ENCODE data around the gene KIF12.

The KIF12 gene

GRCh38 chr9:114076237-114077161 is 22.6 kb downstream of the KIF12 start:
- H3K27ac Mint-ChIP-seq = no peak overlapping the region
- H3K4me3 Mint-ChIP-seq = no peak overlapping the region
- H3K27me3 Mint-ChIP-seq (ENCODE audit: low read depth) = no peaks in the 10 kb centered on the region
- no peaks in the 10 kb centered on the region for H3K36me3 Mint-ChIP-seq (ENCODE audit: low read depth)
- H3K9me3 Mint-ChIP-seq = no peaks in the 10 kb centered on the region
- no peaks in the 10 kb centered on the region for H3K4me1 Mint-ChIP-seq (ENCODE audit: low read depth)

DNA sequence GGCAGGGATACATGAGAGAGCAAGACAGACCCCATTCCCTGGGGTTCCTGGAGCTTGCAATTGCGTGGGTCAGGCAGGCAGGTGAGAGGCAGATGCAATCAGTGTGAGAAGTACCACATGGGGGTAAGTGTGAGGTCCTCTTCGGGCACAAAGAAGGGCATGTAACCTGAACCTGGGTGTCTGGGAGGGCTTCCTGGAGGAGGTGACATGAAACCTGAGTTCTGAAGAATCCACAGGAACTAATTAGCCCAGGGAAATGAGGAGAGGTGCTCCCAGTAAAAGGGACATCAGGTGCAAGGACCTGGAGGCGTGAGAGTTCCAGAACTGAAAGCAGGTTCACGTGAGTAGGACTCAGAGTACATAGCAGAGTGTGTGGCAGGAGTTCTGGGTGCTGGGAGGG is 23.5 kb downstream of the KIF12 start:
- H3K4me1 Mint-ChIP-seq (ENCODE audit: low read depth) = no peaks in the 10 kb centered on the region
- H3K36me3 Mint-ChIP-seq (ENCODE audit: low read depth) = no peaks in the 10 kb centered on the region
- H3K27ac Mint-ChIP-seq = no peak overlapping the region
- no peak overlapping the region for H3K4me3 Mint-ChIP-seq
- H3K9me3 Mint-ChIP-seq = no peaks in the 10 kb centered on the region
- H3K27me3 Mint-ChIP-seq (ENCODE audit: low read depth) = no peaks in the 10 kb centered on the region

GRCh38 chr9:114072184-114073140 is 26.6 kb downstream of the KIF12 start:
- Mint-ChIP-seq H3K27me3 (ENCODE audit: low read depth) (no peaks in the 10 kb centered on the region), H3K27ac (no peak overlapping the region), H3K36me3 (ENCODE audit: low read depth) (no peaks in the 10 kb centered on the region), H3K4me3 (no peak overlapping the region), H3K9me3 (no peaks in the 10 kb centered on the region), H3K4me1 (ENCODE audit: low read depth) (no peaks in the 10 kb centered on the region)

- H3K4me1 Mint-ChIP-seq (ENCODE audit: low read depth) = no peaks in the 10 kb centered on the region
- no peak overlapping the region for H3K4me3 Mint-ChIP-seq
- no peaks in the 10 kb centered on the region for H3K27me3 Mint-ChIP-seq (ENCODE audit: low read depth)
- no peaks in the 10 kb centered on the region for H3K36me3 Mint-ChIP-seq (ENCODE audit: low read depth)
- no peak overlapping the region for H3K27ac Mint-ChIP-seq
- no peaks in the 10 kb centered on the region for H3K9me3 Mint-ChIP-seq
These were observed 27.8 kb downstream of the KIF12 start for GRCh38 chr9:114071197-114071795.

DNA sequence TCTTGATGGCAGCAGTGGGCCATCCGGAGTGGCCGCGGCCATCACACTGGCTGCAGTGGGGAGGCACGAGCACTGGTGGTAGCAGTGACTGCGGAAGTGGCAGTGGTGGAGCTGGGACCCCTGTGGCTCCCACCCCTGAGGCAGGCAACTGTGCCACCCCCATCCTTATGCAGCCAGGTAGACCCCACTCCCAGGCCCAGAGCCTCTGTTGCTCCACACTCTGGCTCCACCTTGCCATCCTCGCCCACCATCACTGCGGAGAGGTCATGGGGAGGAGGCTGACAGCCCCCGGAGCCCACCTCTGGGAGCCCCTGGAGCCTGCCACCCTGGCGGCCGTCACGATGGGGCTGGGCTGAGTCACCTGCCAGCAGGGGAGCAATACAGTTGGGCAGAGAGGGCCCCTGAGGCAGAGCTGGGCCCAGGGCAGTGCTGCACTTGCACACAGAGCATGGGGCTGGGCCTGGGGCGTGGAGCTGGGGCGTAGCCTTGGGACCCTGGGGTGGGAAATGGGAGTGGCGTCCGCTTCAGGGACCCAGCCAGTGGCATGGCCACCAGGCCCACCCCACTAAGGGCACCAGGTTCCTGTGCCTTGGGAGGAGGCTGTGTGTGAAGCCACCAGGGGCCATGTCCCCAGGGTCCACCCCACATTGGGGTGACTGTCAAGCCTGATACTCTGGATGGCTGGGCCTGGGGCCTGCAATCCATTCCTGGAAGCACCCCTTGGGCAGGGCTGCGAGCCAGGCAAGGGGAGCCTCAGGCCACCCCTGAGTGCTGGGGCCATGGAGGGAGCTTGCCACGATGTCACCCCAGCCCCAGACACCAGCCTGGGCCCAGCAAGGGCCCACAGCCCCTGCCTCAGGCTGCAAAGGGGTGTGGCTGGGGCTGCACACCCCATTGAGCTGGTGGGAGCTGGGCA is 28.6 kb downstream of the KIF12 start:
- H3K4me3 Mint-ChIP-seq = no peak overlapping the region
- H3K9me3 Mint-ChIP-seq = no peaks in the 10 kb centered on the region
- no peak overlapping the region for H3K27ac Mint-ChIP-seq
- H3K36me3 Mint-ChIP-seq (ENCODE audit: low read depth) = no peaks in the 10 kb centered on the region
- no peaks in the 10 kb centered on the region for H3K4me1 Mint-ChIP-seq (ENCODE audit: low read depth)
- H3K27me3 Mint-ChIP-seq (ENCODE audit: low read depth) = no peaks in the 10 kb centered on the region

DNA sequence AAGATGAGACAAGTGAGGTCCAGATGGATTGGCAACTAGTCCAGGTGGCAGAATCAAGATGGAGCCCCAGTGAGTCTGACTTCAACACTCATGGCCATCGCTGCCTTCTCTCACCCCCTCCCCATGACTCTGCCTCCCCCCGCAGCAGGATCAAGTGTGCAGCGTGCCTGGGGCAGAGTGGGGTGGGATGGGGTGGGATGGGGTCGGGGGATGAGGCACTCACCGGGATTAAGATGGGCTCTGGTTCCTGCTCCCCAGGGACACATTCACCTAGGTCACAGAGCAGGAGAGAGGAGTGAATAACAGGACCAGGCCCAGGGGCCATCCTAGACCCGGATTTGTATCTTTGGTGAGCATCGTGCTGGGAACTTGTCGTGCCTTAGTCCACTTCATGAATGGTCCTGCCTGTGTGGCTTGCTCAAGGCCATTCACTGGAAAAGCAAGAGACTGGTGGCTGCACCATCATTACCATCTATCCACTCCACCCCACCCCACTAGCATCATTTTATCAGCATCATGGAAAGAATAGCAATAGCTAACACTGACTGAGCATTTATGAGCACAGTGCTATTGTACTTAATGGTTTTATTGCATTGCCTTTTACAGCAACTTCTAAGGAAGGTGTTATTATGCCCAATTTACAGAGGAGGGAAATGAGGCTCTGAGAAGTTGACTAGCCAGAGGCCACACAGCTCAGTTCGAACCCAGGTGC is 29.5 kb downstream of the KIF12 start:
- no peaks in the 10 kb centered on the region for H3K4me1 Mint-ChIP-seq (ENCODE audit: low read depth)
- H3K27ac Mint-ChIP-seq = no peak overlapping the region
- H3K36me3 Mint-ChIP-seq (ENCODE audit: low read depth) = no peaks in the 10 kb centered on the region
- no peak overlapping the region for H3K4me3 Mint-ChIP-seq
- no peaks in the 10 kb centered on the region for H3K27me3 Mint-ChIP-seq (ENCODE audit: low read depth)
- no peaks in the 10 kb centered on the region for H3K9me3 Mint-ChIP-seq

- no peaks in the 10 kb centered on the region for H3K9me3 Mint-ChIP-seq
- no peaks in the 10 kb centered on the region for H3K36me3 Mint-ChIP-seq (ENCODE audit: low read depth)
- peaks cover 8% of the 10 kb centered on the region for H3K27me3 Mint-ChIP-seq (ENCODE audit: low read depth)
- no peak overlapping the region for H3K4me3 Mint-ChIP-seq
- no peak overlapping the region for H3K27ac Mint-ChIP-seq
- H3K4me1 Mint-ChIP-seq (ENCODE audit: low read depth) = no peaks in the 10 kb centered on the region
These were observed 33.8 kb downstream of the KIF12 start for GRCh38 chr9:114065304-114065703.

DNA sequence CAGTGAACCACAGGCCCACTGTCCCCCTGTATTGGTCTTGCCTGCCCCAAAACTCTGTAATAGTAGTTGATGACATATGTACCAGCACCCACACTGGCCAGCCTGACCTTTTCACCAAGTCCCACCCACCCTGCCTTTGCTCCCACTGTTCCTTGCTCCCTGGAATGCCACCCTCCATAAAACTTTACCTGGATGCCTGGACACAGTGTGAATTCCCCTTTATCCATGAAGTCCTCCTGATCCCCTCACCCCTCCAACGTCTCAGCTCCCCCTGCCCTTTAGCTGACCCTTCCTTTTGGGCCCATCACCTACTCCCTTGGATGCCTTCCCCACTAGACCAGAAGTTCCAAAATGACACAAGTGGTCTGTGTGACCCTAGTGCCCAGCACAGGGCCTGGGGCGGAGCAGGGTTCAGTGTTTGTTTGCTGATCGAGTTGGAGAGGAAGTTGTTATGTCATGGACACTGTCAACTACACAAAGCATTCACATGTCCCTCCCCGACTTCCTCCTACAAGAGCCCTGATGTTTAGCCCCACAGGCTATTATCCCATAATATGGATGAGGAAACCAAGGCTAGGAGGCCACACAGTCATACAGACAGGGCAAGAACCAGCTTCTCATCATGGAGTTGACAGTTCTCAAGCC is 37.1 kb downstream of the KIF12 start:
- H3K27ac Mint-ChIP-seq = no peak overlapping the region
- no peaks in the 10 kb centered on the region for H3K4me1 Mint-ChIP-seq (ENCODE audit: low read depth)
- H3K4me3 Mint-ChIP-seq = no peak overlapping the region
- no peaks in the 10 kb centered on the region for H3K36me3 Mint-ChIP-seq (ENCODE audit: low read depth)
- H3K27me3 Mint-ChIP-seq (ENCODE audit: low read depth) = peaks cover 8% of the 10 kb centered on the region
- no peaks in the 10 kb centered on the region for H3K9me3 Mint-ChIP-seq

- no peaks in the 10 kb centered on the region for H3K36me3 Mint-ChIP-seq (ENCODE audit: low read depth)
- H3K27me3 Mint-ChIP-seq (ENCODE audit: low read depth) = peaks cover 8% of the 10 kb centered on the region
- no peaks in the 10 kb centered on the region for H3K4me1 Mint-ChIP-seq (ENCODE audit: low read depth)
- no peak overlapping the region for H3K27ac Mint-ChIP-seq
- H3K9me3 Mint-ChIP-seq = no peaks in the 10 kb centered on the region
- H3K4me3 Mint-ChIP-seq = no peak overlapping the region
These were observed 37.8 kb downstream of the KIF12 start for GRCh38 chr9:114061292-114061691.

GRCh38 chr9:114060711-114061110 is 38.4 kb downstream of the KIF12 start:
- Mint-ChIP-seq H3K27me3 (ENCODE audit: low read depth) (peaks cover 8% of the 10 kb centered on the region), H3K4me1 (ENCODE audit: low read depth) (no peaks in the 10 kb centered on the region), H3K4me3 (no peak overlapping the region), H3K27ac (no peak overlapping the region), H3K36me3 (ENCODE audit: low read depth) (no peaks in the 10 kb centered on the region), H3K9me3 (no peaks in the 10 kb centered on the region)

- Mint-ChIP-seq H3K27ac (no peak overlapping the region), H3K4me1 (ENCODE audit: low read depth) (no peaks in the 10 kb centered on the region), H3K27me3 (ENCODE audit: low read depth) (peaks cover 8% of the 10 kb centered on the region), H3K36me3 (ENCODE audit: low read depth) (no peaks in the 10 kb centered on the region), H3K4me3 (no peak overlapping the region), H3K9me3 (no peaks in the 10 kb centered on the region)
These were observed 39.0 kb downstream of the KIF12 start for GRCh38 chr9:114060070-114060469.

GRCh38 chr9:114059047-114059803 is 39.9 kb downstream of the KIF12 start:
- no peaks in the 10 kb centered on the region for H3K36me3 Mint-ChIP-seq (ENCODE audit: low read depth)
- no peaks in the 10 kb centered on the region for H3K4me1 Mint-ChIP-seq (ENCODE audit: low read depth)
- no peak overlapping the region for H3K4me3 Mint-ChIP-seq
- H3K27me3 Mint-ChIP-seq (ENCODE audit: low read depth) = peaks cover 8% of the 10 kb centered on the region
- no peaks in the 10 kb centered on the region for H3K9me3 Mint-ChIP-seq
- H3K27ac Mint-ChIP-seq = no peak overlapping the region

Data from T-helper 1 cell treated with Interleukin-12 subunit alpha and Interleukin-12 subunit beta and Interleukin-4 antibody, amounts not matched to agents 30 μg/mL and 1 μg/mL, for 36 hours (primary cell).